ENCODE results near the gene NTSR2.

NTSR2 gene

DNA sequence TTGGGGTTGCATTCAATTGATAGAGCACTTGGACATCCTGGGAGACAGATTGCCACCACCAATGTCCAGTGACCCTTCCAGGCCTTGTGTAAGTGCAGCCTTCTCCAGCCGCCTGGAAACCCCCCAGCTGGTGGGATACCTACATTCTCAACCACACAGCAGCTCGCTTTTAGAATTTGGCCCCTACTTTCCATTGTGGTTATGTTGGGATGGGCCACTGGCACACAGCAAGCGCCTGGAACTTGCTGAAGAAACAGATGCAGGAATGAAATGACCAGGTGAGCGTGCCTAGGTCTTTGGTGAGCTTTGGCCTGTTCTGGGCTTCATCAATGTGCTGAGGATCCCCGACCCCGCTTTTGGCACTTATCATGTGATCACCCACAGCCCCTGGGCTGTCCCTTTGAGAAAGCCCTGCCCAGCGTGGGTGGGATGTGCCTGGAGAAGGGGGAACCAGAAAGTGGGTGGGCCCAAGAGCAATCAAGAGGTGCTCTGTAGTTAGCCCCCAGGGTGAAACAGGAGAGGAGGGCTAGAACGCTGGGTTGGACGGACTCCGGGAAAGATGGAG, 16.0 kb upstream of the NTSR2 start:
- TF ChIP-seq, protein P1, sequence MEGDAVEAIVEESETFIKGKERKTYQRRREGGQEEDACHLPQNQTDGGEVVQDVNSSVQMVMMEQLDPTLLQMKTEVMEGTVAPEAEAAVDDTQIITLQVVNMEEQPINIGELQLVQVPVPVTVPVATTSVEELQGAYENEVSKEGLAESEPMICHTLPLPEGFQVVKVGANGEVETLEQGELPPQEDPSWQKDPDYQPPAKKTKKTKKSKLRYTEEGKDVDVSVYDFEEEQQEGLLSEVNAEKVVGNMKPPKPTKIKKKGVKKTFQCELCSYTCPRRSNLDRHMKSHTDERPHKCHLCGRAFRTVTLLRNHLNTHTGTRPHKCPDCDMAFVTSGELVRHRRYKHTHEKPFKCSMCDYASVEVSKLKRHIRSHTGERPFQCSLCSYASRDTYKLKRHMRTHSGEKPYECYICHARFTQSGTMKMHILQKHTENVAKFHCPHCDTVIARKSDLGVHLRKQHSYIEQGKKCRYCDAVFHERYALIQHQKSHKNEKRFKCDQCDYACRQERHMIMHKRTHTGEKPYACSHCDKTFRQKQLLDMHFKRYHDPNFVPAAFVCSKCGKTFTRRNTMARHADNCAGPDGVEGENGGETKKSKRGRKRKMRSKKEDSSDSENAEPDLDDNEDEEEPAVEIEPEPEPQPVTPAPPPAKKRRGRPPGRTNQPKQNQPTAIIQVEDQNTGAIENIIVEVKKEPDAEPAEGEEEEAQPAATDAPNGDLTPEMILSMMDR (IDR thresholded peaks at IDR 0.05; ENCODE audit: low read depth, low read length) = no peak
- in situ Hi-C loops (cut with HindIII; ENCODE audit: low sequenced_read_pairs) = loop anchor here (25.0 kb wide), 1 partner anchor 101 kb away; no protein-coding TSS in a partner anchor
- no peak overlapping the region for H3K4me3 ChIP-seq (ENCODE audit: low read depth, low read length)
- DNase-seq (ENCODE audit: low read depth, low spot score) = no peak

DNA sequence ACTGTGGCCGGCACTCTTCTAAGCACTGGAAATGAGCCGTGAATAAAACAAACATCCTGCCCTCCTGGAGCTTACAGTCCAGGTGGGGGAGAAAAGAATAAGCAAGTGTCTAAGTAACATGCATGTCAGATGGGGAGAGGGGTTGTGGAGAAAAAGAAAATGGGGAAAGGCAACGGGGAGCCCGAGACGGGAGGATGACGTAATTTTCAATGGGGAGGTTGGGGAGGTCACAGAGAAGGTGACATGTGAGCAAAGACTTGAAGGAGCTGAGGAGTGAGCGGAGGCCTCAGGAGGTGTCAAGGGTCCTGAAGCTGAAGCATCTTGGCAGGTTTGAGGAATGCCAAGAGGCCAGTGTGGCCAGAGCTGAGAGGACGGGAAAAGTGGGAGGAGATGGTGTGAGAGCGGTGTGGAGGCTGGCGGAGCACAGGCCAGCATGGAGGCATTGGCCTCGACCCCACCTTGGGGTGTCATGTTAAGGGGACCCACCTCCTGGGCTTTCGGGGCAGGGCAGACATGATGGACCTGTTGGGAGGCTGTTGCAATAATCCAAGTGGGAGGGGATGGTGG, 15.0 kb upstream of the NTSR2 start:
- no peak for DNase-seq (ENCODE audit: low read depth, low spot score)
- TF ChIP-seq, protein P1 (IDR thresholded peaks at IDR 0.05; ENCODE audit: low read depth, low read length) = no peak
- in situ Hi-C loops (cut with HindIII; ENCODE audit: low sequenced_read_pairs) = loop anchor here (25.0 kb wide), 1 partner anchor 102 kb away; no protein-coding TSS in a partner anchor
- H3K4me3 ChIP-seq (ENCODE audit: low read depth, low read length) = no peak overlapping the region

DNA sequence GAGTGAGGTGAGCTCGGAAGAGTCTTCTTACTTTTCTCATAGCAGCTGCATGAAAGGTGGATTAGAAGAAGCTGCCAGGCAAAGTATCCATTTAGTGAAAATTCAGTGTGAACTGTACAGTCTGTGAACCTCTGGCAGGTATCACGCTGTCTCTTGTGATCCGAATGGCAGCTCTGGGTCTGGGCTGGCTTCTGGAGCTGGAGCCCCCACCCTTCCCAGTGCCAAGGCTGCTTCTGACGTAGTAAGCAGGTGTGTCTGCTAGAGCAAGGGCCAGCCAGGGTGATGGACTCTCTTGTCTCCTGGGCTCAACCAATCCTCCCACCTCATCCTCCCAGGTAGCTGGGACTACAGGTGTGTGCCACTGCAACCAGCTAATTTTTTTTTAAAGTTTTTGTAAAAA, 14.0 kb upstream of the NTSR2 start:
- TF ChIP-seq, protein P1 (IDR thresholded peaks at IDR 0.05; ENCODE audit: low read depth, low read length) = no peak
- H3K4me3 ChIP-seq (ENCODE audit: low read depth, low read length) = no peak overlapping the region
- in situ Hi-C loops (cut with HindIII; ENCODE audit: low sequenced_read_pairs) = loop anchor here (25.0 kb wide), 1 partner anchor 103 kb away; no protein-coding TSS in a partner anchor
- DNase-seq (ENCODE audit: low read depth, low spot score) = no peak

DNA sequence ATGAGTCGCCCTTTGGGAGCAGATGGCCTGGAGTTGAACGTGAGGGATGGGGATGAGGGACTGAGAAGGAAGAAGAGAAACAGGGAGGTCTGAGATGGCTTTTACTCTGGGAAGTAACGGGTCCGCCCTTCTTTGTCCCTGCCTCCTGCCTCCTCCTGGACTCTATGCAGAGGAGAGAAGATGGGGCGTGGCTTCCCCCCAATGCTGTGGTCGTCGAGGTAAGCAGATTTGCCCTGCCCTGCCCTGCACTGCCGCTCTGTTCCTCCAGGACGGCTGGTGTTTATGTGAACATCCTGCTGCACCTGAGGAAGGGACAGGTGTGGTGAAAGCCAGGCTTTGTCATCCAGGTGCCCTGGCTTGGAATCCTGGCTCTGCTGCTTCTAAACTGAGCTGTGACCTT, 13.5 kb upstream of the NTSR2 start:
- DNase-seq (ENCODE audit: low read depth, low spot score) = no peak
- TF ChIP-seq, protein P1 (IDR thresholded peaks at IDR 0.05; ENCODE audit: low read depth, low read length) = no peak
- in situ Hi-C loops (cut with HindIII; ENCODE audit: low sequenced_read_pairs) = loop anchor here (25.0 kb wide), 1 partner anchor 104 kb away; no protein-coding TSS in a partner anchor
- H3K4me3 ChIP-seq (ENCODE audit: low read depth, low read length) = no peak overlapping the region

DNA sequence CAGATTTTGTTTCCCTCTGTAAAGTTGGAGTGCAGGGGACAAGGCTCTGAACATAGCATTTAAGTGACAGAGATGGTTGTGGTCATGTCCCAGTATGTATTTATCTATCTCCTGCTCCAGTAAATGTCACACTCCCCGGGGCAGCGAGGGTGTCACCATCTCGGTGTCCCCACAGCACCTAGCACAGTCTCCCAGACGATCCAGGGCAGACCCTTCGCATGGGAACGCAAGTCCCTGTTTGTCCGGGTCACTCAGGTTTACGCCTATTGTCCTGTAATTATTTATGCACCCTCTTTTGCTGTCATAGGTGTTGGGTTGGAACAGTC, 12.6 kb upstream of the NTSR2 start:
- in situ Hi-C loops (cut with HindIII; ENCODE audit: low sequenced_read_pairs) = loop anchor here (25.0 kb wide), 1 partner anchor 105 kb away; no protein-coding TSS in a partner anchor
- no peak for DNase-seq (ENCODE audit: low read depth, low spot score)
- TF ChIP-seq, protein P1 (IDR thresholded peaks at IDR 0.05; ENCODE audit: low read depth, low read length) = no peak
- H3K4me3 ChIP-seq (ENCODE audit: low read depth, low read length) = no peak overlapping the region

DNA sequence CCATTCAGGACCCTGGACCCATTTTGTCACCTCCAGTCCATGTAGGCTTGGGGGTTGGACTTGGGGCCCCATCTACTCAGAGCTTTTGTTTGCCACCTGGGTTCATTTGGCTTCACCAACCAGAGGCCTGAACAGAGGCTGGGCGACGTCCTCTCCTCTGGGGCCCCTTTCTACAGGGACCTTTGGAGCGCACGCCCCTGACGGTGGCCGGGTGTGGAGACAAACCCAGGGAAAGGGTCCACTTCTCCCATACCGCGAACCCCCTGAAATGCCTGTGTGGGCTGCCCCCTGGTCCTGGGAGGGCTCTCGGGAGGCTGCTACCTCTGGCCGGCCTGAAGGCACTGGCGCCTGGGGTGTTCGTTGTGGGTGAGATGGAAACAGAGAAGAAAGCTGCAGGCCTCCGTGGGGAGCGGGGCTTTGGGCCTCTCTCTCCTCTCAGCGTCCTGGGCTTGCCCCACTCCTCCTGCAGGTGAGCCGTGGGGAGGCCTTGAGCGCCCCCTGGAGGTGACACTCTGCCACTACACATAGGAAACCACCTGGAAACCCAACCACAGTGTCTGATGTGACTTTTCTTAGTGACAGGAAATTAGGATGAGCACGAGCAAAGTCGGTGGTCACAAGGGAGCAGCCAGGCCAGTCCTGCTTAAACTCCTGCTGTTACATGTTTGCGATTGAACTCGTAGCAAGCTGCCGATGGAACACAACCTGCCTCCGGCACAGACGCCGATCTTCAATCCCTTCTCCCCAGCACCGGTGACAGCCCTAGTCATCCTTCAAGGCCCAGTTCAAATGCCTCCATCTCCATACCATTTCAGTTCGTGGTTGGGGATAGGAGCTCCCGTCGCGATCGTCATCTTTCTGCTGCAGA, 12.0 kb upstream of the NTSR2 start:
- in situ Hi-C loops (cut with HindIII; ENCODE audit: low sequenced_read_pairs) = loop anchor here (25.0 kb wide), 1 partner anchor 105 kb away; no protein-coding TSS in a partner anchor
- DNase-seq (ENCODE audit: low read depth, low spot score) = no peak
- no peak overlapping the region for H3K4me3 ChIP-seq (ENCODE audit: low read depth, low read length)
- TF ChIP-seq, protein P1 (IDR thresholded peaks at IDR 0.05; ENCODE audit: low read depth, low read length) = peak; percentile 86
